Suprapubic skin (tissue), 4 donors: ENCODE data around the gene JUND.

Source experiments
- EP300 ChIP-seq: sonication (generic); formaldehyde crosslinking; IDR thresholded peaks from one replicate; pipeline ENCODE4 v1.6.1; 2017; ENCODE audit warnings: antibody characterized with exemption
- POLR2A ChIP-seq, 2 donors: fragments of 450-650 bp; IDR thresholded peaks; one replicate each; pipeline ENCODE4 v1.6.1; 2017; ENCODE audit warnings: antibody characterized with exemption in 2 of 2, mild to moderate bottlenecking in 2 of 2, moderate library complexity in 2 of 2
- POLR2AphosphoS5 ChIP-seq, 3 donors: sonication (generic); formaldehyde crosslinking; IDR thresholded peaks; one replicate each; pipeline ENCODE4 v1.6.1; 2017; ENCODE audit warnings: antibody characterized with exemption in 3 of 3
- TF ChIP-seq, protein P1 (sequence below), 2 donors: fragments of 200-600 bp in 1 of 2; fragments of 450-650 bp in 1 of 2; sonication (generic) in 1 of 2; IDR thresholded peaks; one replicate each; pipeline ENCODE4 v1.5.1; 2016 to 2019; ENCODE audit warnings: antibody characterized with exemption in 2 of 2, mild to moderate bottlenecking in 1 of 2, moderate library complexity in 1 of 2

DNA sequence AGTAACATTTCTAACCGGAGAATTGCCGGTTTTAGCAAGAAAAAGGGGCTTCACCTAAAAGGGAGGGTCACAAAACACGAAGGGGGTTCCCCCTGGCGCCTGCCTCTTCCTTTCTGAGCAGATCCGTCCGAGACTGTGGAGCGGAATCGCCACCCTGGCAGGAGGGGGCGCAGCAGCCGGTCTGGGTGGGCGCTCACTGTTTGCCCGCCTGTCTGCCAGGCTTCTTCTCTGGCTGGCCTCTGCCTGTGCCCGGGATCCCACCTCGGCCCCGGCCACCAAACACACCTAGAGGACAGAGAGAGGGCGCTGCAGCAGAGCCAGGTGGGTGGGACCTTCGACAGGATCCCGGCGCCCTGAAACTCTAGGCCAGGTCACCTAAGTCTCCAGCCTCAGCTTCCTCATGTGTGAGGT, 25.9 kb upstream of the JUND start:
- TF ChIP-seq, protein P1, sequence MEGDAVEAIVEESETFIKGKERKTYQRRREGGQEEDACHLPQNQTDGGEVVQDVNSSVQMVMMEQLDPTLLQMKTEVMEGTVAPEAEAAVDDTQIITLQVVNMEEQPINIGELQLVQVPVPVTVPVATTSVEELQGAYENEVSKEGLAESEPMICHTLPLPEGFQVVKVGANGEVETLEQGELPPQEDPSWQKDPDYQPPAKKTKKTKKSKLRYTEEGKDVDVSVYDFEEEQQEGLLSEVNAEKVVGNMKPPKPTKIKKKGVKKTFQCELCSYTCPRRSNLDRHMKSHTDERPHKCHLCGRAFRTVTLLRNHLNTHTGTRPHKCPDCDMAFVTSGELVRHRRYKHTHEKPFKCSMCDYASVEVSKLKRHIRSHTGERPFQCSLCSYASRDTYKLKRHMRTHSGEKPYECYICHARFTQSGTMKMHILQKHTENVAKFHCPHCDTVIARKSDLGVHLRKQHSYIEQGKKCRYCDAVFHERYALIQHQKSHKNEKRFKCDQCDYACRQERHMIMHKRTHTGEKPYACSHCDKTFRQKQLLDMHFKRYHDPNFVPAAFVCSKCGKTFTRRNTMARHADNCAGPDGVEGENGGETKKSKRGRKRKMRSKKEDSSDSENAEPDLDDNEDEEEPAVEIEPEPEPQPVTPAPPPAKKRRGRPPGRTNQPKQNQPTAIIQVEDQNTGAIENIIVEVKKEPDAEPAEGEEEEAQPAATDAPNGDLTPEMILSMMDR (IDR thresholded peaks at IDR 0.05) = no peak
- TF ChIP-seq POLR2A (IDR thresholded peaks at IDR 0.05) (no peak), POLR2AphosphoS5 (IDR thresholded peaks at IDR 0.05) (no peak), EP300 (no peak)
